Measurements from ENCODE around the gene ZNF57.

ZNF57 gene

DNA sequence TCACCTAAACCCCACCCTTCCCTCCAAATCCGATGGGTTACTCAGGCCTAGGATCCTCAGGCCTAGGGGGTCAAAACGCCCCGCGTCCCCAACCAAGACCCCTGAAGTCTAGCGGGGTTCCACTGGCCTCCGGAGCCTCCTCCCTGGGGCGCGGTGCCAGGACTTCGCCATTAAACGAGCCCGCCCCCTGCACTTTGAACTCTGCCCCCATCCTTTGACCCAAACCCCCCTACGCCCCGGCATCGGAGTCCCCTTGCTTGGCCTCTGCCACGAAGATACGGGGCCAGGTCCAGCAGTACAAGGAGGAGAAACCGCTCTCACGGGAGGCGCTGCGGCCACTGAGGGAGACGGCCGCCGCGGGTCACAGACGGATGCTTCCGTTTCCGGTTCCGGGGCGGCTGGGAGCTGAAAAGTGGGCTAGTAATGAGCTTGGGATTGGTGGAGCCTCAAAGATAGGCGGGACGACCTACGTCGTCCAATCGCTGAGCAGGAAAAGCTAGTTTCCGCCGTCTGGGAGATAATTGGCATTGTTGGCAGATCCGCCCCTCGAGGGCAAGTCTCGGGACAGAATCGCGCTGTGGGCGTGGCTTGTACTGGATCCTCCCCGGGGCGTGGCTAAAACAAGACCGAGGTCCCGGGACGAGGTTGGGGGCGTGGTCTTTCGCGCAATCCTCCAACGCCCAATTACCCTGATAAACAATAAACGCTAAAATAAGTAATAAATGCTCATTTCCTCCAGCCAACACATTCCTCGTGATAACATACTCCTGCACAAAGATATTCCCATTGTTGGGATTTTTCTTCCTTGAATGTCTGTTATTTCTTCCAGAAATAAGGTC lies 49.8 kb downstream of the ZNF57 start (continued):
- TF ChIP-seq, protein P1, sequence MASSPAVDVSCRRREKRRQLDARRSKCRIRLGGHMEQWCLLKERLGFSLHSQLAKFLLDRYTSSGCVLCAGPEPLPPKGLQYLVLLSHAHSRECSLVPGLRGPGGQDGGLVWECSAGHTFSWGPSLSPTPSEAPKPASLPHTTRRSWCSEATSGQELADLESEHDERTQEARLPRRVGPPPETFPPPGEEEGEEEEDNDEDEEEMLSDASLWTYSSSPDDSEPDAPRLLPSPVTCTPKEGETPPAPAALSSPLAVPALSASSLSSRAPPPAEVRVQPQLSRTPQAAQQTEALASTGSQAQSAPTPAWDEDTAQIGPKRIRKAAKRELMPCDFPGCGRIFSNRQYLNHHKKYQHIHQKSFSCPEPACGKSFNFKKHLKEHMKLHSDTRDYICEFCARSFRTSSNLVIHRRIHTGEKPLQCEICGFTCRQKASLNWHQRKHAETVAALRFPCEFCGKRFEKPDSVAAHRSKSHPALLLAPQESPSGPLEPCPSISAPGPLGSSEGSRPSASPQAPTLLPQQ (tag by site-specific recombination; IDR thresholded peaks at IDR 0.05), result peak; percentile 59
- no peak for TF ChIP-seq ZNF521 (tag by site-specific recombination; IDR thresholded peaks at IDR 0.05)
- TF ChIP-seq PRDM1 (tag by site-specific recombination; IDR thresholded peaks at IDR 0.05), result no peak
- TF ChIP-seq RBAK (tag by site-specific recombination; IDR thresholded peaks at IDR 0.05), result no peak
- no peak for TF ChIP-seq ZNF549 (tag by site-specific recombination; IDR thresholded peaks at IDR 0.05)
- no peak for TF ChIP-seq ZNF132 (tag by site-specific recombination; IDR thresholded peaks at IDR 0.05; ENCODE audit: borderline replicate concordance)
- TF ChIP-seq ZNF830 (tag by site-specific recombination; IDR thresholded peaks at IDR 0.05; ENCODE audit: low read depth), result no peak
- peak; percentile 72 for TF ChIP-seq SP7 (tag by site-specific recombination; IDR thresholded peaks at IDR 0.05)
- peak; percentile 49; the same call in 1 of the 2 replicates for TF ChIP-seq KLF16 (tag by site-specific recombination; IDR thresholded peaks at IDR 0.05)
- TF ChIP-seq ZNF184 (tag by site-specific recombination; IDR thresholded peaks at IDR 0.05), result 0 out of 2 replicates have a peak, but pooled peaks have one; percentile 18
- no peak for TF ChIP-seq ZNF121 (tag by site-specific recombination; IDR thresholded peaks at IDR 0.05)
- TF ChIP-seq, protein P2, sequence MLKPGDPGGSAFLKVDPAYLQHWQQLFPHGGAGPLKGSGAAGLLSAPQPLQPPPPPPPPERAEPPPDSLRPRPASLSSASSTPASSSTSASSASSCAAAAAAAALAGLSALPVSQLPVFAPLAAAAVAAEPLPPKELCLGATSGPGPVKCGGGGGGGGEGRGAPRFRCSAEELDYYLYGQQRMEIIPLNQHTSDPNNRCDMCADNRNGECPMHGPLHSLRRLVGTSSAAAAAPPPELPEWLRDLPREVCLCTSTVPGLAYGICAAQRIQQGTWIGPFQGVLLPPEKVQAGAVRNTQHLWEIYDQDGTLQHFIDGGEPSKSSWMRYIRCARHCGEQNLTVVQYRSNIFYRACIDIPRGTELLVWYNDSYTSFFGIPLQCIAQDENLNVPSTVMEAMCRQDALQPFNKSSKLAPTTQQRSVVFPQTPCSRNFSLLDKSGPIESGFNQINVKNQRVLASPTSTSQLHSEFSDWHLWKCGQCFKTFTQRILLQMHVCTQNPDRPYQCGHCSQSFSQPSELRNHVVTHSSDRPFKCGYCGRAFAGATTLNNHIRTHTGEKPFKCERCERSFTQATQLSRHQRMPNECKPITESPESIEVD (tag by site-specific recombination; IDR thresholded peaks at IDR 0.05), result no peak
- TF ChIP-seq, protein P3, sequence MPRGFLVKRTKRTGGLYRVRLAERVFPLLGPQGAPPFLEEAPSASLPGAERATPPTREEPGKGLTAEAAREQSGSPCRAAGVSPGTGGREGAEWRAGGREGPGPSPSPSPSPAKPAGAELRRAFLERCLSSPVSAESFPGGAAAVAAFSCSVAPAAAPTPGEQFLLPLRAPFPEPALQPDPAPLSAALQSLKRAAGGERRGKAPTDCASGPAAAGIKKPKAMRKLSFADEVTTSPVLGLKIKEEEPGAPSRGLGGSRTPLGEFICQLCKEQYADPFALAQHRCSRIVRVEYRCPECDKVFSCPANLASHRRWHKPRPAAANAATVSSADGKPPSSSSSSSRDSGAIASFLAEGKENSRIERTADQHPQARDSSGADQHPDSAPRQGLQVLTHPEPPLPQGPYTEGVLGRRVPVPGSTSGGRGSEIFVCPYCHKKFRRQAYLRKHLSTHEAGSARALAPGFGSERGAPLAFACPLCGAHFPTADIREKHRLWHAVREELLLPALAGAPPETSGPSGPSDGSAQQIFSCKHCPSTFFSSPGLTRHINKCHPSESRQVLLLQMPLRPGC (tag by site-specific recombination; IDR thresholded peaks at IDR 0.05), result 0 out of 2 replicates have a peak, but pooled peaks have one; percentile 54
- peak; percentile 78 for TF ChIP-seq ZBTB48 (tag by site-specific recombination; IDR thresholded peaks at IDR 0.05)
- TF ChIP-seq, protein P4, sequence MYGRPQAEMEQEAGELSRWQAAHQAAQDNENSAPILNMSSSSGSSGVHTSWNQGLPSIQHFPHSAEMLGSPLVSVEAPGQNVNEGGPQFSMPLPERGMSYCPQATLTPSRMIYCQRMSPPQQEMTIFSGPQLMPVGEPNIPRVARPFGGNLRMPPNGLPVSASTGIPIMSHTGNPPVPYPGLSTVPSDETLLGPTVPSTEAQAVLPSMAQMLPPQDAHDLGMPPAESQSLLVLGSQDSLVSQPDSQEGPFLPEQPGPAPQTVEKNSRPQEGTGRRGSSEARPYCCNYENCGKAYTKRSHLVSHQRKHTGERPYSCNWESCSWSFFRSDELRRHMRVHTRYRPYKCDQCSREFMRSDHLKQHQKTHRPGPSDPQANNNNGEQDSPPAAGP (tag by site-specific recombination; IDR thresholded peaks at IDR 0.05), result peak; percentile 82
- no peak for TF ChIP-seq ZNF302 (tag by site-specific recombination; IDR thresholded peaks at IDR 0.05; ENCODE audit: low read depth)
- TF ChIP-seq, protein P5, sequence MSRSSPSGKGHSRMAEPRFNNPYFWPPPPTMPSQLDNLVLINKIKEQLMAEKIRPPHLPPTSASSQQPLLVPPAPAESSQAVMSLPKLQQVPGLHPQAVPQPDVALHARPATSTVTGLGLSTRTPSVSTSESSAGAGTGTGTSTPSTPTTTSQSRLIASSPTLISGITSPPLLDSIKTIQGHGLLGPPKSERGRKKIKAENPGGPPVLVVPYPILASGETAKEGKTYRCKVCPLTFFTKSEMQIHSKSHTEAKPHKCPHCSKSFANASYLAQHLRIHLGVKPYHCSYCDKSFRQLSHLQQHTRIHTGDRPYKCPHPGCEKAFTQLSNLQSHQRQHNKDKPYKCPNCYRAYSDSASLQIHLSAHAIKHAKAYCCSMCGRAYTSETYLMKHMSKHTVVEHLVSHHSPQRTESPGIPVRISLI (tag by site-specific recombination; IDR thresholded peaks at IDR 0.05), result no peak
- TF ChIP-seq KLF1 (tag by site-specific recombination; IDR thresholded peaks at IDR 0.05), result peak; percentile 36; the same call in 1 of the 2 replicates
- TF ChIP-seq ZNF37A (tag by site-specific recombination; IDR thresholded peaks at IDR 0.05), result no peak
- TF ChIP-seq ZNF19 (tag by site-specific recombination; IDR thresholded peaks at IDR 0.05; ENCODE audit: low read depth), result no peak
- TF ChIP-seq ZNF335 (tag by site-specific recombination; conservative IDR thresholded peaks at IDR 0.05), result peak; percentile 82
- TF ChIP-seq ZNF155 (tag by site-specific recombination; IDR thresholded peaks at IDR 0.05), result no peak
- no peak for TF ChIP-seq ZFP41 (tag by site-specific recombination; IDR thresholded peaks at IDR 0.05; ENCODE audit: borderline replicate concordance)
- TF ChIP-seq ZNF214 (tag by site-specific recombination; IDR thresholded peaks at IDR 0.05; ENCODE audit: borderline replicate concordance), result no peak
- TF ChIP-seq ZNF248 (tag by site-specific recombination; IDR thresholded peaks at IDR 0.05), result no peak
- TF ChIP-seq ZBTB1 (tag by site-specific recombination; IDR thresholded peaks at IDR 0.05), result no peak
- TF ChIP-seq KLF9 (tag by site-specific recombination; IDR thresholded peaks at IDR 0.05; ENCODE audit: low read depth), result peak; percentile 91
- no peak for TF ChIP-seq ZNF530 (tag by site-specific recombination; IDR thresholded peaks at IDR 0.05; ENCODE audit: low read depth)
- TF ChIP-seq, protein P6, sequence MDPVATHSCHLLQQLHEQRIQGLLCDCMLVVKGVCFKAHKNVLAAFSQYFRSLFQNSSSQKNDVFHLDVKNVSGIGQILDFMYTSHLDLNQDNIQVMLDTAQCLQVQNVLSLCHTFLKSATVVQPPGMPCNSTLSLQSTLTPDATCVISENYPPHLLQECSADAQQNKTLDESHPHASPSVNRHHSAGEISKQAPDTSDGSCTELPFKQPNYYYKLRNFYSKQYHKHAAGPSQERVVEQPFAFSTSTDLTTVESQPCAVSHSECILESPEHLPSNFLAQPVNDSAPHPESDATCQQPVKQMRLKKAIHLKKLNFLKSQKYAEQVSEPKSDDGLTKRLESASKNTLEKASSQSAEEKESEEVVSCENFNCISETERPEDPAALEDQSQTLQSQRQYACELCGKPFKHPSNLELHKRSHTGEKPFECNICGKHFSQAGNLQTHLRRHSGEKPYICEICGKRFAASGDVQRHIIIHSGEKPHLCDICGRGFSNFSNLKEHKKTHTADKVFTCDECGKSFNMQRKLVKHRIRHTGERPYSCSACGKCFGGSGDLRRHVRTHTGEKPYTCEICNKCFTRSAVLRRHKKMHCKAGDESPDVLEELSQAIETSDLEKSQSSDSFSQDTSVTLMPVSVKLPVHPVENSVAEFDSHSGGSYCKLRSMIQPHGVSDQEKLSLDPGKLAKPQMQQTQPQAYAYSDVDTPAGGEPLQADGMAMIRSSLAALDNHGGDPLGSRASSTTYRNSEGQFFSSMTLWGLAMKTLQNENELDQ (tag by site-specific recombination; IDR thresholded peaks at IDR 0.05; ENCODE audit: low read depth), result no peak
- TF ChIP-seq GLIS2 (tag by site-specific recombination; IDR thresholded peaks at IDR 0.05), result peak; percentile 79
- no peak for TF ChIP-seq ZNF239 (tag by site-specific recombination; IDR thresholded peaks at IDR 0.05)
- peak; percentile 38 for TF ChIP-seq ZEB2 (tag by site-specific recombination; IDR thresholded peaks at IDR 0.05)
